Activated T-helper 1 cell treated with anti-CD3 and anti-CD28 coated beads, Interleukin-12 subunit alpha, Interleukin-12 subunit beta, Interleukin-2, Interleukin-4 antibody, amounts not matched to agents 30 ng/mL and 10 ng/mL and 1 ng/mL, durations not matched to agents 14 hours and 24 hours and 36 hours (primary cell): ENCODE results near the gene USP20. TPM values are rescaled to one million over a fixed set of nuclear protein-coding genes. Genes with fewer than 3 reads are reported as not detected.

ENCODE experiments used
- DNase-seq: peaks from one replicate; pipeline ENCODE4 v3.0.0; 2021; ENCODE audit warnings: low spot score
- H3K27ac Mint-ChIP-seq: one replicate; pipeline ENCODE4 v1.8.0; 2021; ENCODE audit warnings: mild to moderate bottlenecking, mixed read lengths
- H3K27me3 Mint-ChIP-seq: one replicate; pipeline ENCODE4 v1.8.0; 2022; ENCODE audit warnings: mild to moderate bottlenecking, moderate library complexity, mixed read lengths; ENCODE audit not compliant: insufficient read depth
- H3K36me3 Mint-ChIP-seq: one replicate; pipeline ENCODE4 v1.8.0; 2021; ENCODE audit warnings: low read depth, mixed read lengths
- H3K4me1 Mint-ChIP-seq: one replicate; pipeline ENCODE4 v1.8.0; 2021; ENCODE audit warnings: low read depth, mixed read lengths
- H3K4me3 Mint-ChIP-seq: one replicate; pipeline ENCODE4 v1.8.0; 2021; ENCODE audit warnings: mild to moderate bottlenecking, moderate library complexity, mixed read lengths
- H3K9me3 Mint-ChIP-seq: one replicate; pipeline ENCODE4 v1.8.0; 2021; ENCODE audit warnings: mixed read lengths
- intact Hi-C: fragments of 100-400 bp; cut with micrococcal nuclease; formaldehyde crosslinking; loops from one replicate; pipeline ENCODE4 v1.15.1; 2024
- total RNA-seq: library from RNA; stranded (reverse); gene quantifications from 2 replicates; pipeline ENCODE4 v1.2.3, GENCODE V29; 2022

Gene USP20
- total RNA-seq, 1 donor from 2014 or later = 50.2 TPM

DNA sequence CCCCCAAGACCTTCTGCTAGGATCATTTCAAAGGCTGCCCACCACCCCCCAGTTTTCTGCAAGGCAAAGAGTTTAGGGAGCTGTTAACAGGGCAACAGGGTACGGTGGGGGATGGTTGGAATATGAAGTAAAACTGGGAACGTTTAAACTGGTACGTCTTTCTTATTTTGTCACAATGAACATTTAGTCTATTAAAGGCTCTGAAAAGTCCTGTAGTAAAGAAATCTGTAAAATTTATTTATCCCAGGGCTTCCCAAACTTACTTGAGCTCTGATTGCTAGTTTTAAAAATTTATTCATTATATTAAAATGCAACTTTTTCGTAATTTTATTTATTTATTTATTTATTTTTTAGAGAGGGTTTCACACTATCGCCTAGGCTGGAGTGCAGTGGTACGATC is 62.0 kb downstream of the USP20 start:
- no peak overlapping the region for H3K4me3 Mint-ChIP-seq
- H3K4me1 Mint-ChIP-seq = peaks cover 62% of the 10 kb centered on the region
- intact Hi-C loops = no loop called here
- peak overlapping the region; percentile 89 for H3K27ac Mint-ChIP-seq
- no peaks in the 10 kb centered on the region for H3K27me3 Mint-ChIP-seq
- peaks cover 65% of the 10 kb centered on the region for H3K36me3 Mint-ChIP-seq
- DNase-seq = no peak
- H3K9me3 Mint-ChIP-seq = no peaks in the 10 kb centered on the region

DNA sequence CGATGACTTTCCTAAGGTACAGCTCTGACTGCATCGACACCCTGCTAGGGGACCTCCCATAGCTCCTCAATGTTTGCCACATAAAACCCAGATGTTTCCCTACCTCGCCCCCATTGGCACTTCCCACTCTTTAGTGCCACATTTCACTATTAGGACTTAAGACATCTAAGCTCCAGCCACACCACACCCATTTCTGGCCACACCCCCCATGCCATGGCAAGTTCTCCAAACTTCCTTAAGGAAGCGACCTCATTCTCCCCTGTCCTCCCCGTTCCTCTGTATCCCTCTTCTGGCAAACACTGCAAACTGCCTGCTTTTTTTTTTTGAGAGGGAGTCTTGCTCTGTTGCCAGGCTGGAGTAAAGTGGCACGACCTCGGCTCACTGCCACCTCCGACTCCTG is 62.9 kb downstream of the USP20 start:
- intact Hi-C loops = no loop called here
- peaks cover 68% of the 10 kb centered on the region for H3K36me3 Mint-ChIP-seq
- no peak for DNase-seq
- peaks cover 58% of the 10 kb centered on the region for H3K4me1 Mint-ChIP-seq
- H3K9me3 Mint-ChIP-seq = no peaks in the 10 kb centered on the region
- H3K27ac Mint-ChIP-seq = peak overlapping the region; percentile 35
- H3K27me3 Mint-ChIP-seq = no peaks in the 10 kb centered on the region
- no peak overlapping the region for H3K4me3 Mint-ChIP-seq

DNA sequence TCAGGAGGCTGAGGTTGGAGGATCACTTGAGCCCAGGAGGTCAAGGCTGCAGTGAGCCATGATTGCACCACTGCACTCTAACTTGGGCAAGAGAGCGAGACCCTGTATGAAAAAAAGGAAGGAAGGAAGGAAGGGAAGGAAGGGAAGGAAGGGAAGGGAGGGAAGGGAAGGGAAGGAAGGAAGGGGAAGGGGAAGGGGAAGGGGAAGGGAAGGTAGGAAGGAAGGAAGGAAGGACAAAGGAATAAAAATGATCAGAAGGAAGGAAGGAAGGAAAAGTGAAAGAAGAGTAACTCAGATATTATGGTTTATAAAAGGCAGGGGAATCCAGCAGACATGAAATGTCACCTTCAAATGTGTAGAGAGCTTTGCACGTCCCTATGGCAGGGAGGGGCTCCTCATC is 64.4 kb downstream of the USP20 start:
- DNase-seq = no peak
- intact Hi-C loops = no loop called here
- H3K9me3 Mint-ChIP-seq = no peaks in the 10 kb centered on the region
- H3K27me3 Mint-ChIP-seq = no peaks in the 10 kb centered on the region
- H3K27ac Mint-ChIP-seq = peak overlapping the region; percentile 24
- H3K4me3 Mint-ChIP-seq = no peak overlapping the region
- peaks cover 67% of the 10 kb centered on the region for H3K36me3 Mint-ChIP-seq
- peaks cover 47% of the 10 kb centered on the region for H3K4me1 Mint-ChIP-seq

DNA sequence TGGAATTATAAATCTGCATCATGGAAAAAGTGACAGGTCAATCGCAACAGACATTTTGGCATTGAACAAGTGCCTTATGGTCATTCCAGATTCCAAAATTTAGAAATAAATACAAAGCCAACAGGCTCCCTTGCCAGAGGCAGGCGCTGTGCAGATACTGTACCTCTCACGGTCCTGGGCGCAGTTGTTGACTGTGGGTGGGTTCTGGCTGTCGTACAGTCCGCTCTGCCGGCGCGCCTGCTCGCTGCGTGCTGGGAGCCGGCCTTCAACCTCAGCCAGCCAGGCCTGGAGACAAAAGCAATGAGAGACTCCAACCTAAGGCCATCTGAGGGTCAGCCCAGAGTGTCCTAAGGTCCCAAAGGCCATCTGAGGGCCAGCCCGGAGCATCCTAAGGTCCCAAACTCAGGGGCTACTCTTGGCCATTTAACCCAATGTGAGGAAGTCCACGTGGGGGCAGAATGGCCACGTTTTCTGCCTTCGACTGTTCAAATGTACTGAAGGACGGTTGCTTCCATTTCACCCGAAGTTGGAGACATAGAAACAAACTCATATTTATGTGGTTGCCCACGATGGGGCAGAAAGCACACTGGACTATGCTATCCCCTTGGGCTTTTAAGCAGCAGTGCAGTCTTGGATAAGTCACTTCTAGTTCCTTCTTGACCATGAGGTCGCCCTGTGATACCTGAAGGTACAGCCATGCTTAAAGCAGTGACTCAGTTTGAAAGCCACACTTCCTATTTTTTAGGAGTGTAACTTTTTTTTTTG is 65.2 kb downstream of the USP20 start:
- intact Hi-C loops = no loop called here
- Mint-ChIP-seq H3K9me3 (no peaks in the 10 kb centered on the region), H3K27ac (peak overlapping the region; percentile 20), H3K27me3 (no peaks in the 10 kb centered on the region), H3K36me3 (peaks cover 65% of the 10 kb centered on the region), H3K4me3 (no peak overlapping the region), H3K4me1 (peaks cover 39% of the 10 kb centered on the region)
- DNase-seq = no peak

DNA sequence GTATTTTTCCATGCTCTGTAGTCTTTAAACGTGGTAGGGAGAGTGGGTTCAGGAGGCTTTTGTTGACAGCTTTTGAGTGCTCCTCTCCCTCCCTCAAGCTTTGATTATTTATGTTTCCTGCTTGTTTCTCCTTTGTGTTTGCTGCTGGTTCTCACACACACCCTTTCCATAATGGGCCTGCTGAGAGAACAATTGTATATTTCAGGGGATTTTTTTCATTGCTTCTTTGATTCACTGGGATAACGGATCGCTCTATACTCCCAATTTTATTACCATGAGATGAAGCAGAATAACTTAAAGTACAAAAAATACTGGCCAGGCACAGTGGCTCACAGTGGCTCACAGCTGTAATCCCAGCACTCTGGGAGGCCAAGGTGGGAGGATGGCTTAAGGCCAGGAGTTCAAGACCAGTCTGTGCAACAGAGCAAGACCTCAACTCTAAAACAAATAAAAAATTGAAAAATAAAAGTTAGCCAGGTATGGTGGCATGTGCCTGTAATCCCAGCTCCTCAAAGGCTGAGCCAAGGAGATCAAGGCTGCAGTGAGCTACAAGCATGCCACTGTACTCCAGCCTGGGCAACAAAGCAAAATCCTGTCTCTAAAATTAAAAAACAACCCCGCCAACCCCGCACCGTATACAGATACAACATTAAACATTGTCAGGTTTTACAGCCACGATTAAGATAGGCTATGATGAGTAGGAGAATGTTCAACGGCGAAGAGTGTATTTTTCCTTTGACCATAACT is 66.9 kb downstream of the USP20 start:
- H3K9me3 Mint-ChIP-seq = no peaks in the 10 kb centered on the region
- H3K27me3 Mint-ChIP-seq = no peaks in the 10 kb centered on the region
- intact Hi-C loops = no loop called here
- H3K4me1 Mint-ChIP-seq = peaks cover 28% of the 10 kb centered on the region
- peaks cover 66% of the 10 kb centered on the region for H3K36me3 Mint-ChIP-seq
- peak overlapping the region; percentile 65 for H3K27ac Mint-ChIP-seq
- no peak overlapping the region for H3K4me3 Mint-ChIP-seq
- DNase-seq = no peak

DNA sequence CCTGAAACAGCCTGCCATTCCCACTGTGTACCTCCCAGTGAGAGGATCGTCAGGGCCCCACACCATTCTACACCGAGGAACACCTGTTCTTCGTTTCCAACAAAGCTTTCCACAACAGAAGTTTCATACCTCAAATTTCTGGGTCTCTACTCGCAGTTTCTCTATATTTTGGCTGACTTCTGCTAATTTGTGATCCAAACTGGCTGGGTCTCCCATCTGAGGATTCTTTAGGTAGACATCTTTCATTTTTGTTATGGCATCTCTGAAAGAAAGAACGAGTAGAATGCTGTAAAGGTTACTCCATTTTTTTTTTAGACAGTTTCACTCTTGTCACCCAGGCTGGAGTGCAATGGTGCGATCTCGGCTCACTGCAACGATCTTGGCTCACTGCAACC is 67.5 kb downstream of the USP20 start:
- peak overlapping the region; percentile 65 for H3K27ac Mint-ChIP-seq
- DNase-seq = no peak
- no peaks in the 10 kb centered on the region for H3K9me3 Mint-ChIP-seq
- peaks cover 66% of the 10 kb centered on the region for H3K36me3 Mint-ChIP-seq
- intact Hi-C loops = no loop called here
- peaks cover 27% of the 10 kb centered on the region for H3K4me1 Mint-ChIP-seq
- no peak overlapping the region for H3K4me3 Mint-ChIP-seq
- H3K27me3 Mint-ChIP-seq = no peaks in the 10 kb centered on the region

DNA sequence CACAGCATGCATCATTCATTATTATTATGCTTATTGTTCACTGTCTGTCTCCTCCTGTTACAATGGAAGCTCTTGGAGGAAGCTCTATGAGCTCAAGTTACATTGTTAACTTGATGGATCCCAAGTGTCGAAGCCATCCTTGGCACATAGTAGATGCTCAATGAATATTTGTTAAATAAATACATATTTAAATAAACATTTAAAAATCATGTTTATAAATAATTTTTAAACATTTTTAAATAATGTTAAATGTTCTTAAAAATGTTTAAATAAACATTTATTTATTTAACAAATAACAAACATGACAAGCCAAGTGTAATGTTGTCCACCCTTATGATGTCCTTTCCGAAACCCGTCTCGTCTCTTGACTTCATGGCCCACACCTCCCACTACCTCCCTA is 69.5 kb downstream of the USP20 start:
- intact Hi-C loops = no loop called here
- Mint-ChIP-seq H3K9me3 (no peaks in the 10 kb centered on the region), H3K27ac (peak overlapping the region; percentile 45), H3K4me1 (peaks cover 21% of the 10 kb centered on the region), H3K4me3 (no peak overlapping the region), H3K36me3 (peaks cover 63% of the 10 kb centered on the region), H3K27me3 (no peaks in the 10 kb centered on the region)
- no peak for DNase-seq

DNA sequence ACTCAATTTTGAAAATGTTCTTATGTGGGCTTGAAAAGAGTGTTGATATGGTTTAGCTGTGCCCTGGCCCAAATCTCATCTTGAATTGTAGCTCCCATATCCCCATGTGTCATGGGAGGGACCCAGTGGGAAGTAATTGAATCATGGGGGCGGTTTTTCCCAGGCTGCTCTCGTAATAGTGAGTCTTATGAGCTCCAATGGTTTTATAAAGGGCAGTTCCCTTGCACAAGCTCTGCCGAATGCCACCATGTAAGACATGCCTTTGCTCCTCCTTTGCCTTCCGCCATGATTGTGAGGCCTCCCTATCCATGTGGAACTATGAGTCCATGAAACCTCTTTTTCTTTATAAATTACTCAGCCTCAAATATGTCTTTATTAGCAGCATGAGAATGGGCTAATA is 71.0 kb downstream of the USP20 start:
- H3K4me3 Mint-ChIP-seq = no peak overlapping the region
- intact Hi-C loops = no loop called here
- H3K27me3 Mint-ChIP-seq = no peaks in the 10 kb centered on the region
- no peaks in the 10 kb centered on the region for H3K9me3 Mint-ChIP-seq
- no peak overlapping the region for H3K27ac Mint-ChIP-seq
- H3K36me3 Mint-ChIP-seq = peaks cover 60% of the 10 kb centered on the region
- peaks cover 25% of the 10 kb centered on the region for H3K4me1 Mint-ChIP-seq
- no peak for DNase-seq

DNA sequence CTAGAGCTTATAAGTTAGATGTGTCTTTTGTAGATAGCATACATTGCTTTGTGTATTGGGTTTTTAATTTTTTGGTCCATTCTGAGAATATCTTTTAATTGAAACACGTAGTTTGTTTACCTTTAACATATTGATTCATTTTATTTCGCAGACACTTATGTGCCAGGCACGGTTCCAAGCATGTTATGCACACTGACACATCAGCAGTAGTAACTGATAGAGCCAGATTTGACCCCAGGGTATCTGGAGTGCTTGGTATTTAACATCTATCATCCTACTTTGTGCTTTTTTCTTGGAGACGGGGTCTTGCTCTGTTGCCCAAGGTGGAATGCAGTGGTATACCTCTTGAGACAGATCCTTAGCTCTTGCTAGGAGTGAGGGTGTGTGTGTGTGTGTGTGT is 71.9 kb downstream of the USP20 start:
- H3K4me3 Mint-ChIP-seq = no peak overlapping the region
- no peaks in the 10 kb centered on the region for H3K9me3 Mint-ChIP-seq
- DNase-seq = no peak
- H3K36me3 Mint-ChIP-seq = peaks cover 55% of the 10 kb centered on the region
- peaks cover 20% of the 10 kb centered on the region for H3K4me1 Mint-ChIP-seq
- no peak overlapping the region for H3K27ac Mint-ChIP-seq
- intact Hi-C loops = no loop called here
- H3K27me3 Mint-ChIP-seq = no peaks in the 10 kb centered on the region

DNA sequence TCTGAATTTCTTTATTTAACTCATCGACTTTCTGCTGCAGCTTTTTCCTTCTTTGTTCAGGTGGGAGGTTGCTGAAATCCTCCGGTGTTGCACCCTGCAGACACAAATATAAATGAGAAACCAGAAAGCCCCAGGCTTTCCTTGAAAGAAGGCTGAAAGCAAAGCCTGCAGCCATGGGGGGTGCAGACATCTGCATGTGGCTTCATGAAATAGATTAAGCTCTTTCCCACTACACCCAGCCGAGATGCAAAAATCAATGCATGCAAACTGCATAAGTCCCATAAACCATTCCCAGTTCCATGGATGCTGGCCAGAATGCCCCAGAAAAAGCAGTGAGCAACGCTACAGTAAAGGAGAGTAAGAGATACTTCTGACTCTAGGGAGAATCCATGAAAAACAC is 73.6 kb downstream of the USP20 start:
- Mint-ChIP-seq H3K4me1 (peaks cover 14% of the 10 kb centered on the region), H3K4me3 (no peak overlapping the region), H3K9me3 (no peaks in the 10 kb centered on the region), H3K27me3 (no peaks in the 10 kb centered on the region), H3K36me3 (peaks cover 49% of the 10 kb centered on the region), H3K27ac (peak overlapping the region; percentile 18)
- DNase-seq = no peak
- intact Hi-C loops = no loop called here

DNA sequence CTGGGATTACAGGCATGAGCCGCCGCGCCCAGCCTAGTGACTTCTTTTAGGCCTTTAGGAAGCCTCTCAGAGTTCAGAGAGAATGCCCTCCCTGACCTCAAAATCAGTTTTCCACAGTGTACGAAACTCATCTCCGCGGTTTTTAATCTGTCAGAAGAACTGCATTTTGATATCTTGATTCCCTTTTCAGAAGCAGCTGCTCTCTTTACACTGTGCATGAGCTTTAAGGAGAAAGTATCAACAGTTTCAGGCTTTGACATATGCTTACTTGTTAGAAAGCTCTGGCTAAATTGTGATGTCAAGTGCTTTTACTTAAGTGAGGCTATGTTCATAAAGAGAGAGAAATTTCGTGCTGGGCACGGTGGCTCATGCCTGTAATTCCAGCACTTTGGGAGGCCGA is 74.6 kb downstream of the USP20 start:
- Mint-ChIP-seq H3K4me3 (no peak overlapping the region), H3K27me3 (no peaks in the 10 kb centered on the region), H3K27ac (peak overlapping the region; percentile 12), H3K9me3 (no peaks in the 10 kb centered on the region), H3K4me1 (peaks cover 14% of the 10 kb centered on the region), H3K36me3 (peaks cover 43% of the 10 kb centered on the region)
- intact Hi-C loops = no loop called here
- DNase-seq = no peak

DNA sequence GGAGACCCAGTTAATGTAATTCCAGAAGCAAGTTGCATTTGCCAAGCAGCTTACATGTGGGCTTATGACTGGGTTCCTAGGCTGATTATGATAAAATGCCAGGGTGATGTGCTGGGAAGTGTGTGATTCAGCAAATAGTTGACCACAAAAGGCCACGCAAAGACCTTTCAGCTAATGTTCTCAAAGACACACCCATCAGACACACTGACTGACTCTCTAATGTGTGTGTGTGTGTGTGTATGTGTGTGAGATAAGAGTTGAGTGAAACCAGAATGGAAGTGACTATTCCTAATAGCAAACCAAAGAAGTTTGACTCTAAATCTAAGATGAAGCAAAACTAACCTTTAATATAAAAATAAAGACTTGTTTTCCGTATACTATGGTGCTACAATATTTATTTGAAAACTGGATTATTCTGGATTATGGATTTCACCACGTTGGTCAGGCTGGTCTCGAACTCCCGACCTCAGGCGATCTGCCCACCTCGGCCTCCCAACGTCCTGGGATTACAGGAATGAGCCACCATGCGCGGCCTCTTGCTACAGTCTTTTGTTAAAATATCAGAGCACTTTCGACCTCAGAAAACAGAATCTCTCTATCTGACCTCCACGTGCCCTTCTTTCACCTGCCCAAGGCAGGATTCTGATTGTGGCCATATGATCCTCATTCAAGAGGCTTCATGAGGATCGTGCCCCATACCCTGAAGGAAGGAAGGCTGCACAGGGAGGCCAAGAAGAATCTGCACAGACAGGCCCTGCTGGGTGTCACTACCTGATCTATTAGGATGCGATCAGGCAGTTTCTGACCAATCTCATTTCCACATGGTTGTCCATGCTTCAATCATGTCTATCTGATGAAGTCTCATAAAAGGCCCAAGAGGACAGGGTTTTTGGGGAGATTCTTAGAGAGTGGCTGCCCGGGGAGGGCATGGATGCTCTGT is 75.6 kb downstream of the USP20 start:
- intact Hi-C loops = no loop called here
- no peak for DNase-seq
- Mint-ChIP-seq H3K27me3 (no peaks in the 10 kb centered on the region), H3K36me3 (peaks cover 40% of the 10 kb centered on the region), H3K4me1 (peaks cover 18% of the 10 kb centered on the region), H3K27ac (no peak overlapping the region), H3K4me3 (no peak overlapping the region), H3K9me3 (no peaks in the 10 kb centered on the region)

DNA sequence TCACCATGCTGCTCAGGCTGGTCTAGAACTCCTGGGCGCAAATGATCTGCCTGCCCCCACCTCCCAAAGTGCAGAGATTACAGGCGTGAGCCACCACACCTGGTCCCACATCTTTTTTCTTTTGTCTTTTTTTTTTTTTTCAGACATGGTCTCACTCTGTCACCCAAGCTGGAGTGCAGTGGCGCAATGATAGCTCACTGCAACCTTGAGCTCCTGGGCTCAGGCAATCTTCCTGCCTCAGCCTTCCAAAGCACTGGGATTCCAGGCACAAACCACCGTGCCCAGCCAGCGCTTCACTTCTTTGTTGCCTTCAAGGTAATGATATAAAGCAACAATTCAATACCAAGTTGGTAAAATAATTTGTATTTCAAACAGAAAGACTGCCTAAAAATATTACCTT is 78.8 kb downstream of the USP20 start:
- Mint-ChIP-seq H3K27me3 (no peaks in the 10 kb centered on the region), H3K27ac (peak overlapping the region; percentile 34), H3K9me3 (no peaks in the 10 kb centered on the region), H3K36me3 (peaks cover 30% of the 10 kb centered on the region), H3K4me3 (no peak overlapping the region), H3K4me1 (peaks cover 19% of the 10 kb centered on the region)
- DNase-seq = no peak
- intact Hi-C loops = no loop called here
